Stomach smooth muscle (tissue), 2 donors: Measurements from ENCODE around the gene KCNB1.

Experiments used
- H3K27ac ChIP-seq: one replicate; pipeline ENCODE4 v1.7.0; 2013; ENCODE audit warnings: mild to moderate bottlenecking, low read length, inconsistent platforms
- H3K27me3 ChIP-seq, 2 donors: one replicate each; pipeline ENCODE4 v1.7.0; 2013; ENCODE audit warnings: low read length in 2 of 2; ENCODE audit not compliant: insufficient read depth in 2 of 2, control insufficient read depth in 1 of 2
- H3K36me3 ChIP-seq, 2 donors: one replicate each; pipeline ENCODE4 v1.7.0; 2013; ENCODE audit warnings: low read length in 2 of 2; ENCODE audit not compliant: control insufficient read depth in 2 of 2, insufficient read depth in 2 of 2
- H3K4me1 ChIP-seq: one replicate; pipeline ENCODE4 v1.7.0; 2013; ENCODE audit warnings: low read length; ENCODE audit not compliant: control insufficient read depth, insufficient read depth
- H3K4me3 ChIP-seq, 2 donors: one replicate each; pipeline ENCODE4 v1.7.0; 2013; ENCODE audit warnings: low read length in 2 of 2
- H3K9ac ChIP-seq, 2 donors: one replicate each; pipeline ENCODE4 v1.7.0; 2013; ENCODE audit warnings: low read length in 2 of 2, mild to moderate bottlenecking in 1 of 2
- H3K9me3 ChIP-seq, 2 donors: one replicate each; pipeline ENCODE4 v1.7.0; 2013; ENCODE audit warnings: low read length in 2 of 2; ENCODE audit not compliant: control insufficient read depth in 2 of 2
- donor health status: healthy.
- donor health status: Pancreatic carcinoma.

Gene KCNB1

DNA sequence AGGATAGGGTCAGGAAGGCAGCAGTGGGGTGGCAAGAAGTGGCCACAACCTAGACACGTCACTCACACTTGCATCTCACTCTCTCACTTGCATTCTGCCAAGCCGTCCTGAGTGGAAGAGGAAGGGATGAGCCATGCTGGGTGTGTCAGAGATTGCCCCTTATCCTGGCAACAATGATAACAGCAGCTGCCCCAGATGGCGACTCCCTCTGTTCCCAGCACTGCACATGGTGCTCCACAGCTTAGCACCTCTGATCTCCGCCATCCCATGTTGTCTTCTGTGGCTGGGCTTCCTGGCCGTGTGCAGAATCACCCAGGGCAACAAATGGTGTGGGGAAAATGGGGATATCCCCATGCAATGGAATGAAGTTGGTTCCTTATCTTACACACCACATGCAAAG, 11.1 kb downstream of the KCNB1 start:
- H3K27me3 ChIP-seq: no peaks in the 10 kb centered on the region
- no peaks in the 10 kb centered on the region for H3K9me3 ChIP-seq
- H3K9ac ChIP-seq: no peak overlapping the region
- no peak overlapping the region for H3K4me3 ChIP-seq
- peaks cover 2% of the 10 kb centered on the region for H3K4me1 ChIP-seq
- H3K36me3 ChIP-seq: peaks cover 0 to 10% of the 10 kb centered on the region in 2 donors
- no peak overlapping the region for H3K27ac ChIP-seq

DNA sequence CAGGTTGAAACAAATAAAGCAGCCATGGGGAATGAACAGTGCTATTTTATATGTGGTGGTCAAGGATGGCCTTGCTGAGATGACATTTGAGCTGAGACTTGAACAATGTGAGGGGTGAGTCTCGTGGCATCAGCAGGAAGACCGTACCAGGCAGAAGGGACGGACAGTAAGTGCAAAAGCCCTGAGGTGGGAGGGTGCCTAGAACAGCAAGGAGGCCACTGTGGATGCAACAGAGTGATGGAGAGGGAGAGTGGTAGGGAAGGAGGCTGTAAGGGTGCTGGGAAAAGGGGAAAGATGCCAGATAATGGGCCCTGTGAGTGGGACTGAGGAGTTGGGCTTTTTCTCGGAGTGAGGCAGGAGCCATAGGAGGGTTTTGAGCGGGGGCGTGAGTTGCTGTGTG, 11.5 kb downstream of the KCNB1 start:
- H3K27me3 ChIP-seq: no peaks in the 10 kb centered on the region
- peaks cover 2% of the 10 kb centered on the region for H3K4me1 ChIP-seq
- H3K9me3 ChIP-seq: no peaks in the 10 kb centered on the region
- no peak overlapping the region for H3K4me3 ChIP-seq
- H3K27ac ChIP-seq: no peak overlapping the region
- no peak overlapping the region for H3K9ac ChIP-seq
- H3K36me3 ChIP-seq: peaks cover 0 to 10% of the 10 kb centered on the region in 2 donors

DNA sequence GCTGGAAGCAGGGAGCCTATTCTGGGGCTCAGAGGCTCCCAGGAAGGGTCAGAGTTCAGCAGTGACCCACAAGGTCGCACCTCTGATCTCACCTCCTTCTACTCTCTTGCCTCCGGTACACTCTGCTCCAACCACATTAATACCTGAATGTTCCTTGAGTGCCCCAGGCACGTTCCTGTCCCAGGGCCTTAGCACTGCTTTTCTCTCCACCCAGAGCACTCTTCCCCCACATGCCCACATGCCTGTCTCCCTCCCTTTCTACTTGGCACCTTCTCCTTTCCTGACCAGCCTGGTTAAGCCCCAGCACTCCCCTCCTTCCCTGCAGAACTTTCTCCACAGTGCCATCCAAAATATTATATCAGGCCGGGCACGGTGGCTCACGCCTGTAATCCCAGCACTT, 13.4 kb downstream of the KCNB1 start:
- H3K27ac ChIP-seq: no peak overlapping the region

DNA sequence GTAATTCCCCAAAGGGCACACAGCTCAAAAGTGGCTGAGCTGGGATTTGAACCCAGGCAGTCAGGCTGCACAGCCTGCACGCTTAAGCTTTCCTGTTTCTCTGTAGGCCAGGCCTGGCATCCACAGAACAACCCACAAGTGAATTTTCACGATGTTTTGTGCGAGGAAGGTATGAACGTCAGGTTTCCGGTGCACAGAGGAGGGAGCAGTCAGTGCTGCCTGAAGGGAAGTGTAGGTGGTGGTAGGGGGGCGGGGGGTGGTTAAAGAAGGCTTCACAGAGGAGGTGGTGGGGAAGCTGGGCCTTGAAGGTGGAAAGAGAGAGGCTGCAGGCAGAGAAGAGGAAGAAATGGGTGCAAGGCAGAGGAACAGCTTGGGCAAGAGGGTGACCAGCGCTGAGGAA, 14.1 kb downstream of the KCNB1 start:
- peaks cover 0 to 4% of the 10 kb centered on the region in 2 donors for H3K36me3 ChIP-seq
- H3K27ac ChIP-seq: no peak overlapping the region
- H3K9ac ChIP-seq: no peak overlapping the region
- no peaks in the 10 kb centered on the region for H3K27me3 ChIP-seq
- no peak overlapping the region for H3K4me3 ChIP-seq
- H3K9me3 ChIP-seq: no peaks in the 10 kb centered on the region
- peaks cover 4% of the 10 kb centered on the region for H3K4me1 ChIP-seq

More for the DNA sequence above, 13.4 kb downstream of the KCNB1 start:
- Histone ChIP-seq H3K9ac (no peak overlapping the region), H3K4me1 (peaks cover 4% of the 10 kb centered on the region), H3K9me3 (no peaks in the 10 kb centered on the region), H3K4me3 (no peak overlapping the region), H3K36me3 (peaks cover 0 to 4% of the 10 kb centered on the region in 2 donors), H3K27me3 (no peaks in the 10 kb centered on the region)

DNA sequence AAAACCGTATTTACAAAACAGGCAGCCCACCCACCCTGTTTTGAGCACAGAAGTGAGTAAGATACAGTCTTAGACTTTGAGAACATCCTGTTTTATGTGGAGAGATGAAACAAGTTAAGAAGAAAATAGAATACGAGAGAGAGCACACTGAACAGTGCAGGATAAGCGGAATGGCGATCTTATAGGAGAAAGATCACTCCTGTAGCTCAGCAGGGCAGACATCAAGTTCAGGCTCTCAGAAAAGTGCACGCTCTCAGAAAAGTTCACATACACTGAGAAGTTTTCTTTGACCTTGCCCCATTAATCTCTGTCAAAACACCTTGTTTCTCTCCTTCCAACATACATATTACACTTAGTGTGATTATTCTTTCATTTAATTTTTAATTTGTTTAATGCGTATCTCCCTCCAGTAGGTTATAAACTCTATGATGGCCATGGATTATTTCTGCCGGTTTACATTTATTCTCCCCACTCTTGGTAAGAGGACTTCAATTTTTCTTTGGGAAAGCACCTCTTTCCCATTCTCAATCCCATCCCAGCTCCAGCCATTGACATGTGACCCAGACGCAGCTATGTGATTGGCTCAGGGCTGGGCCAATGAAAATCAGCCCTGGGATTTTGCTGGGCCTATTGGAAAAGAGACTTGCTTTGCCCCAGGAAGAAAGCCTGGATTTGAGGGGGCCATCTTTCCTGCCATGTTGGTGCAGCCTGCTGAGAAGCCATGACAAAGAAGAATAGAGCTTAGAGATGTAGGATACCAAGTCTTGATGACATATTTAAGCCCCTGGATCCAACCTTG, 16.2 kb downstream of the KCNB1 start:
- Histone ChIP-seq H3K9me3 (no peaks in the 10 kb centered on the region), H3K9ac (no peak overlapping the region), H3K4me3 (no peak overlapping the region), H3K4me1 (peaks cover 6% of the 10 kb centered on the region), H3K27ac (no peak overlapping the region), H3K36me3 (peaks cover 0 to 2% of the 10 kb centered on the region in 2 donors), H3K27me3 (no peaks in the 10 kb centered on the region)

DNA sequence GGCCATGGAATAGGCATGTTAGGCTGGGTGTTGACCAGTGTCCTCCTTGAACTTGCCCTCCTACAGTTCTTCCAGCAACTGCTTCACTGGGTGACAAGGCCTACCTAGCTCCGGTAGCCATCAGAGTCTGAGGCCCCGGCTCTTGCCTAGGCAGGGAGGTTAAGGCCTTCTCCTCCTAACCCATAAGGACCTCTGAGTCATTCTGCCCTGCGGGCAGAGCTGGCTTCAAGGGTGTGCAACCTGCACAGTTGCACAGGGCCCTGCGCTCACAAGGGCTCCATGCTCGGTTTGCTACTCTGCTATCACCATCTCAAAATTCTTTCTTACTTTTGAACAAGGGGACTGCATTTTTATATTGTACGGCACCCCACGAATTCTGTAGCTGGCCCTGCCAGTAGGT, 17.9 kb downstream of the KCNB1 start:
- Histone ChIP-seq H3K9me3 (no peaks in the 10 kb centered on the region), H3K27me3 (no peaks in the 10 kb centered on the region), H3K27ac (no peak overlapping the region), H3K4me1 (peaks cover 17% of the 10 kb centered on the region), H3K36me3 (no peaks in the 10 kb centered on the region), H3K9ac (no peak overlapping the region), H3K4me3 (no peak overlapping the region)

DNA sequence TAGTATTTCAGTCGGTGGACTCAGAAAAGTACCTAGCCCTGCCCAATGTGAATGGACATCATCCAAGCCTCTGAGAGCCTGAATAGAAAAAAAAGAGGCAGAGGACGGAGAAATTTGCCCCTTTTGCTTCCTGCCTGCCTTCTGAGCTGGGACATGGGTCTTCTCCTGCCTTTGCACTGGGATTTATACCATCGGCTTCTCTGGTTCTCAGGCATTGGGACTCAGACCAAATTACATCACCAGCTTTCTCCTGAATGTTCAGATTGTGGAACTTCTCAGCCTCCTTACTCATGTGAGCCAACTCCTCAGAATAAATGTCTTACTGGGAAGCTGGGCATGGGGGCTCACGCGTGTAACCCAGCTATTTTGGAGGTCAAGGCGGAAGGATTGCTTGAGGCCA, 19.8 kb downstream of the KCNB1 start:
- H3K4me1 ChIP-seq: peaks cover 16% of the 10 kb centered on the region
- no peaks in the 10 kb centered on the region for H3K36me3 ChIP-seq
- no peaks in the 10 kb centered on the region for H3K27me3 ChIP-seq
- H3K27ac ChIP-seq: no peak overlapping the region
- no peaks in the 10 kb centered on the region for H3K9me3 ChIP-seq
- no peak overlapping the region for H3K4me3 ChIP-seq
- no peak overlapping the region for H3K9ac ChIP-seq

DNA sequence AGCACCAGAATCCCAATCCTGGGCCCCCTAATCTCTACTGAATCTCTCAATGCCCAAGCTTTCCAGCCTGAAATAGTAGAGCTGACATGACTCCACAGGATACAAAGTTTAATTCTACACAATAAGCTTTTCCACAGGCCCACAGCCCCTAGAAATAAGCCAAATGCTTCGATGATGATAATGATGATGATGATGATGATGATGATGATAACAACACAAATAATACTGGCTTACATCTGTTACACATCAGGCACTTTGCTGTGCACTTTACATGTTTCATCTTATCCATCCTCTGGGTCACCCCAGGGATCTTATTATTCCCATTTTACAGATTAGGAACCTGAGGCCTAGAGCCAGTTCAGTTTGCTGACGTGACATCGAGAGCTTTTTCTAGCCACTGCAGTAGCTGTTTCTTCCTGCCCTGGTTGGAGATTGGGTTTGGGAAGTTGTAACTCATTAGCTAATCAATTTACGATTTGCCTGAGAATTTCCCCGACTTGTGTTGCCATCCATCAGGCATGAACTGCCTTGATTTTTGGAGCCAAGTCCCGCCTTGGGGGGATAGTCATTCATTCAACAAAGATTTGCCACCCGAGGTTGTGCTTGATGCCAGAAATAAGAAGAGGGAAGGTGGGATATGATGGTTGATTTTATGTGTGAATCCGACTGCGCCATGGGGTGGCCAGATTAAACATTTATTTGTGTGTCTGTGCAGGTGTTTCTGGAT, 20.4 kb downstream of the KCNB1 start:
- H3K27me3 ChIP-seq: no peaks in the 10 kb centered on the region
- H3K9me3 ChIP-seq: no peaks in the 10 kb centered on the region
- peaks cover 16% of the 10 kb centered on the region for H3K4me1 ChIP-seq
- no peak overlapping the region for H3K9ac ChIP-seq
- H3K27ac ChIP-seq: no peak overlapping the region
- no peaks in the 10 kb centered on the region for H3K36me3 ChIP-seq
- H3K4me3 ChIP-seq: no peak overlapping the region

DNA sequence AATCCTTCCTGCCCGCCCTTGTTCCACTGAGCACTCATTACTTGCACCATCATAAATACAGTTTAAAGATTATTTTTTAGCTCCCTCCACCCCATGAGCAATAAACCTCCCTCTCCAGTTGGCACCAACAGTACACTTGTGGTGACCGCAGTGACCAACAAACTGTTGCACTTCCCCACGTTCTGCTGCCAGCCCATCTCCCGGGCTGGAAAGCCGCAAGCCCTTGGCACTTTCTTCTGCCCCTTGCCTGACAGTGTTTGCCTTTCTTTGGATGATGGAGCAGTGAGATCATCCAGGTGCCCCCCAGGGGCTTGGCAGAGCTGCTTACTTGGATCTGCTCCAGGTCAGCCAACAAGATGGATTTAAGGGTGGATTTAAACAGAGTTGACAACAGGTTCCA, 21.6 kb downstream of the KCNB1 start:
- Histone ChIP-seq H3K27ac (peak overlapping the region; percentile 41), H3K36me3 (no peaks in the 10 kb centered on the region)

DNA sequence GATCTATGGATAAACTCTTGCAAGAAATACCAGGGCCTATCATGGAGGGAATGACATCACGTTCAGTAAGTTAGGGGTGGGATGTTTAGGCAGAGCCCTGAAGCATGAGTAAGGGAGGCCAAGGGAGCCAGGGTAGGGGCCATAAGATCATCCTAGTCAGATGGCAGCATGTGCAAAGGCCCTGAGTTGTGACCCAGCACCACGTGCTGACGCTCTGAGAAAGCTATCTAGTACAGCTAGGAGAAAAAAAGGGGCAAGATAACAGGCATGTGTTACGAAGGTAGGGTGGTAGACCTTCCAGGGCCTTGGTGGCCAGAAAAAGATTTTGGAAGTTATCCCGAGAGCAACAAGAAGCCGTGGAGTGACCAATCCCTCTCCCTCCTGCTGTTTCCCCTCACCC, 22.3 kb downstream of the KCNB1 start:
- no peaks in the 10 kb centered on the region for H3K36me3 ChIP-seq
- no peak overlapping the region for H3K27ac ChIP-seq
- H3K4me1 ChIP-seq: peaks cover 16% of the 10 kb centered on the region
- no peaks in the 10 kb centered on the region for H3K9me3 ChIP-seq
- no peaks in the 10 kb centered on the region for H3K27me3 ChIP-seq
- H3K9ac ChIP-seq: no peak overlapping the region
- no peak overlapping the region for H3K4me3 ChIP-seq

More for the DNA sequence above, 21.6 kb downstream of the KCNB1 start:
- no peaks in the 10 kb centered on the region for H3K9me3 ChIP-seq
- no peak overlapping the region for H3K4me3 ChIP-seq
- no peak overlapping the region for H3K9ac ChIP-seq
- H3K27me3 ChIP-seq: no peaks in the 10 kb centered on the region
- peaks cover 16% of the 10 kb centered on the region for H3K4me1 ChIP-seq

DNA sequence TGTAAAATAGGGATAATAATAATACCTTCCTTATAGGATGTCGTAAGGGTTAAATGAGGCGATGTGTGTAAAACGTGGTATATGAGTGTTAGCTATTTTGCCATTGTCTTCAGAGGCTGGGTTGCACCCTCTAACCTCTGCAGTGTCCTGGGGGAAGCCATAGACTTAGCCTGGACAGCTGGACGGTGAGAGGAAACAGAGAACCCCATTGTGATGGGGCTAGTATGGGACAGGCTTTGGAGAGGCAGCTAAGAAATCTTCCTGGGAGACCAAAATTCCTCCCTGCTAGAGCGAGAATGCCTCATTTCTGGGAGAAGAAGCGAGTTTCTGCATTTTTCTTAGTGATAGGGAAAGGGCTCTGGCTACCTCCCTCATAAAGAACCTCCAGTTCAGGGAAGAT, 22.8 kb downstream of the KCNB1 start:
- Histone ChIP-seq H3K9ac (no peak overlapping the region), H3K9me3 (no peaks in the 10 kb centered on the region), H3K4me1 (peaks cover 15% of the 10 kb centered on the region), H3K27ac (no peak overlapping the region), H3K36me3 (no peaks in the 10 kb centered on the region), H3K4me3 (no peak overlapping the region), H3K27me3 (no peaks in the 10 kb centered on the region)
